ENCODE data around the gene PATL1. TPM values are rescaled to one million over a fixed set of nuclear protein-coding genes. Genes with fewer than 3 reads are reported as not detected.

The PATL1 gene
- total RNA-seq, 4 donors from 2014 or later: 19.0 to 29.9 (median 26.2) TPM

DNA sequence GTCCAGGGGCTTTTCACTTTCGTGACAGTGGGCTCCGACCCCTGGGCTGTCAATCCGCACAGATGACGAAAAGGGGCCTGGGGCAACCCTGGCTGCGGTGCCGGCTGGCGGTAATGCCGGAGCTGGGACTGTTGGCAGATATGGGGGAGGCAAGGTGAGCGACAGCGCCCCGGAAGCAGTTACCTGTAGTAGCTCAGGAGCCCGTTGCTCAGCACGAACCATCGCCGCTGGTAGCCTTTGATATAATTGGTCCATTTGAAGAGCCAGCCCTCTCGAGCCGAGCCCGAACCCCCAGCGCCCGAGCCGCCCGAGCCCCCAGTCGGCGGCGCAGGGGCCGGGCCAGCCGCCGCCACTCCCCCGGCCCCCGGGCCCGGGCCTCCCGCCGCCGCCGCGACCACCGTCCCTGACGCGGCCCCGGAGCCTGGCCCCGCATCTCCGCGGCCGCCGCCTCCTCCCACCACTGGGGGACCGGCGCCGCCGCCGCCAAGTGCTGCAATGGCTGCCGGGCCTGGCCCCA, 53.7 kb downstream of the PATL1 start:
- Histone ChIP-seq H3K27me3 (no peaks in the 10 kb centered on the region), H3K4me1 (peaks cover 48 to 50% of the 10 kb centered on the region in 2 donors), H3K27ac (peak overlapping the region; percentile 85 to 96 (median 92)), H3K4me3 (peak overlapping the region; percentile 72 to 88 (median 82)), H3K9me3 (no peaks in the 10 kb centered on the region), H3K36me3 (peaks cover 0 to 3% of the 10 kb centered on the region in 2 donors)
- peak; percentile 45 to 68 for DNase-seq
- no peak for TF ChIP-seq POLR2A (IDR thresholded peaks at IDR 0.05)
- TF ChIP-seq, protein P1, sequence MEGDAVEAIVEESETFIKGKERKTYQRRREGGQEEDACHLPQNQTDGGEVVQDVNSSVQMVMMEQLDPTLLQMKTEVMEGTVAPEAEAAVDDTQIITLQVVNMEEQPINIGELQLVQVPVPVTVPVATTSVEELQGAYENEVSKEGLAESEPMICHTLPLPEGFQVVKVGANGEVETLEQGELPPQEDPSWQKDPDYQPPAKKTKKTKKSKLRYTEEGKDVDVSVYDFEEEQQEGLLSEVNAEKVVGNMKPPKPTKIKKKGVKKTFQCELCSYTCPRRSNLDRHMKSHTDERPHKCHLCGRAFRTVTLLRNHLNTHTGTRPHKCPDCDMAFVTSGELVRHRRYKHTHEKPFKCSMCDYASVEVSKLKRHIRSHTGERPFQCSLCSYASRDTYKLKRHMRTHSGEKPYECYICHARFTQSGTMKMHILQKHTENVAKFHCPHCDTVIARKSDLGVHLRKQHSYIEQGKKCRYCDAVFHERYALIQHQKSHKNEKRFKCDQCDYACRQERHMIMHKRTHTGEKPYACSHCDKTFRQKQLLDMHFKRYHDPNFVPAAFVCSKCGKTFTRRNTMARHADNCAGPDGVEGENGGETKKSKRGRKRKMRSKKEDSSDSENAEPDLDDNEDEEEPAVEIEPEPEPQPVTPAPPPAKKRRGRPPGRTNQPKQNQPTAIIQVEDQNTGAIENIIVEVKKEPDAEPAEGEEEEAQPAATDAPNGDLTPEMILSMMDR (IDR thresholded peaks at IDR 0.05 in 4 of 5, conservative IDR thresholded peaks at IDR 0.05 in 1 of 5): peak in 1 of 5 experiments; percentile 14
- in situ Hi-C loops (cut with MboI; ENCODE audit: low sequenced_read_pairs in 4 of 4): loop anchor here in 2 of 4 donors (5.0 to 10.0 kb wide), 2 partner anchors 50 to 52 kb away; partner anchors contain the start of gene PATL1 (in 2 of the 2)
- intact Hi-C loops (cut with DNase I; ENCODE audit: low total_unique reads): loop anchor here (2.0 to 5.0 kb wide), 3 partner anchors 64 to 1903 kb away; partner anchors contain the start of genes LPXN, MED19, TMX2 and ZFP91
- peak in 1 of 2 donors; percentile 0 for ATAC-seq

DNA sequence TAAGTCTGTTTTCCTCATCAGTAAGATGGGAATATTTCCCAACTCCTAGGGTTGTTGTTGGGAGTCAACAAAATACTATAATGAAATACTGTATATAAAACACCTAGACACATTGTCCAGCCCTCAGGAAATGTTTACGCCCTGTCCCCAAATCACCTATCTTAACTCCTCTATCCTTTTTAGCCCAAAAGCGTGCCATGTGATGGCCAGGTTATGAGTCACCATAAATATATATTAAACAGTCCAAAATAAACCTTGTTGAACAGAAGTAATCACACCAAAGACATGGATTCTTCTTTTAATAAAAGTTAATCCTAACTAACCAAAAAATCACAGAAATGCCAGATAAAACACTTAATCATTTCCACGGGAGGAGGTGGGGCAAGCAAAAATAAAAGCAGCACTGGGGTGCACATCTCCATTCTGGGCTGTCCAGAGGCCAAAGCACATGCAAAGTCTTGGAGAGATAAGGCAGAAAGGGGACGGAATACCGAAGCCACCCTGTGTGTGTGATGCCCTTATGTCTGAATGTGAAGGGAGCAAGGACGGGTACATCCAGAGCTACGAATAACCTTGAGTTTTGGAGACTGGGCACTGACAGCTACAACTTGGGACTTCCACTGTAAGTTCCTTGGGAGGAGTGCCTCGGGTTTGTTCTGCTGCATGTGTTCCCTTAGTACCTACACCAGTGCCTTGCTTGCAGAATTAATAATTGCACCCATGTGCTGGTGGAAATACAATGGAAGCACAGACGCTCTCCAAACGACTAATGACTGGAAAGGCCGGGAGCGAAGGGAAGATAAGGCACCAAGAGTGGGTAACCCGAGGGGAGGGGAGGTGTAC, 54.3 kb downstream of the PATL1 start:
- ATAC-seq (no peak), DNase-seq (no peak)
- H3K36me3 ChIP-seq: peaks cover 0 to 9% of the 10 kb centered on the region in 2 donors
- in situ Hi-C loops (cut with MboI; ENCODE audit: low sequenced_read_pairs in 4 of 4) (loop anchor here in 2 of 4 donors (5.0 to 10.0 kb wide), 2 partner anchors 50 to 53 kb away; partner anchors contain the start of gene PATL1 (in 2 of the 2)), intact Hi-C loops (cut with DNase I; ENCODE audit: low total_unique reads) (loop anchor here (2.0 to 5.0 kb wide), 4 partner anchors 64 to 1902 kb away; partner anchors contain the start of genes LPXN, MED19, TMX2 and ZFP91)
- no peaks in the 10 kb centered on the region for H3K9me3 ChIP-seq
- peaks cover 55 to 57% of the 10 kb centered on the region in 2 donors for H3K4me1 ChIP-seq
- H3K27ac ChIP-seq: peak overlapping the region; percentile 85 to 96 (median 92)
- no peak for TF ChIP-seq POLR2A (IDR thresholded peaks at IDR 0.05)
- TF ChIP-seq, protein P1 (IDR thresholded peaks at IDR 0.05 in 4 of 5, conservative IDR thresholded peaks at IDR 0.05 in 1 of 5): no peak
- H3K27me3 ChIP-seq: no peaks in the 10 kb centered on the region
- peak overlapping the region; percentile 72 to 88 (median 82) for H3K4me3 ChIP-seq

DNA sequence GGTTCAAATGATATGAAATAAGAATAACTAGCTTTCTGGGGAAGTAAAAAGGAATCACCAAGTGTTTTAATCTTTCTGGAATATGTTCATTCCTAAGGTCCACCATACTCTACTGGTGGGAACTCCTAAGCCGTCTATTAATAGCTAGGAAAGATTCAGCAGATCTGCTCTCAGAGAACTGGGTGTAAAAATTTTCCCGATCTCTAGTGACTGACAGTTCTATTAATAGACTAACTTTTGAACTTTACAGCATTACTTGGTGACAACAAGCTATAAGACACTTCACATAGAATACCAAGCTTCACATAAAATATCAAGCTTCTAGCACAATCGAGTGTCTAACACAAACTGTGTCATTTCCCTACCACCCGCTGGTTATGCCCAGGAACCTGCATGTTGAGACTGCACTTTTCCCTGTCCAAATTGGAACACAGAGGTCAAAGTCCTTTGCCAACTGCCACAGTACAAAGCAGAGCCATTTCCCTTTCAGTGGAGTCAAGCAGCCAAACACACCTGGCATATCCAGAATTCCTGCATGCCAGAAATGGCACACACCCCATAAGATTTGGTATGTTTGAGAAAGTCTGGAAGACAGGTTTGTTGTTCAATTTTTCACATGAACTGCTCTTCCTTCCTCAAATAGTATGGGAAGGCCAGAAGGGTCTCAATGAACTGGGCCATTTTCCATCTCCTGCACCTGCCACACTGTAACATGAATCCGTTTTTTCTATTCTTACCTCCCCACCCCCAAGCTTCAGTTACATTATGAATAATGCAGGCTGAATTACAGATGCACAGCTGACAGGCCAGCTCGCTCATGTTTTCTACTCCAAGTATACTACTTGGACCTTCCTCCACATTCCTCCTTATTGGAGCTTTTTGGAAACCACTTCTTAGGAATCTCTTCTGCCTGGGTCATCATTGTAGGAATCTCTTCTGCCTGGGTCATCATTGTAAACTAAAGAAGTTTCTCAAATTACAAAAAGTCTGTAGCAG, 57.0 kb downstream of the PATL1 start:
- Histone ChIP-seq H3K27ac (peak overlapping the region; percentile 85 to 96 (median 92)), H3K36me3 (peaks cover 0 to 34% of the 10 kb centered on the region in 2 donors), H3K27me3 (no peaks in the 10 kb centered on the region), H3K4me1 (peaks cover 78% of the 10 kb centered on the region in 2 donors), H3K4me3 (peak overlapping the region; percentile 6 to 88 (median 78)), H3K9me3 (no peaks in the 10 kb centered on the region)
- in situ Hi-C loops (cut with MboI; ENCODE audit: low sequenced_read_pairs in 4 of 4) (loop anchor here in 1 of 4 donors (10.0 kb wide), 1 partner anchor 53 kb away; the partner anchor contains the start of gene PATL1), intact Hi-C loops (cut with DNase I; ENCODE audit: low total_unique reads) (loop anchor here (5.0 kb wide), 1 partner anchor 190 kb away; no protein-coding TSS in a partner anchor)
- TF ChIP-seq, protein P1 (IDR thresholded peaks at IDR 0.05 in 4 of 5, conservative IDR thresholded peaks at IDR 0.05 in 1 of 5): no peak
- peak in 1 of 2 donors; percentile 66 for TF ChIP-seq POLR2A (IDR thresholded peaks at IDR 0.05)
- peak; percentile 28 to 35 for ATAC-seq
- DNase-seq: peak; percentile 45 to 55

DNA sequence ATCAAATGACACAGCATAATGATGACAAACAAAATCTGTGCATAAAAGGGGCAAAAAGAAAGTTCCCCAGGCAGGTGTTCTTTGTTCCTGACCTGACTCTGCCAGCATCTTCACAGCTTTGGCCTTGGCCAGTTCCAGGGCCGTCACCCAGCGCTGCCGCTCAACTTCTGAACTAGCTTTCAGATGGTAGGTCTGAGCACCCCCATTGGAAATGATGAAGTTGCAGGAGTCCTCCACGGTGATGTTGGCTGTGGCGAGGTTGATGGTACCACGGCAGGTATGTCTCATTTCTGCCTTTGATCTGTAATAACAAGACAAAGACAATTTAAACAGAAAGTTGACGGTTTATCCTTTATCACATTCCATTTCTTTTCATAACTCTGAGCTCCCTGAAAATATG, 58.5 kb downstream of the PATL1 start:
- TF ChIP-seq, protein P1 (IDR thresholded peaks at IDR 0.05 in 4 of 5, conservative IDR thresholded peaks at IDR 0.05 in 1 of 5): no peak
- no peak for TF ChIP-seq POLR2A (IDR thresholded peaks at IDR 0.05)
- peaks cover 0 to 49% of the 10 kb centered on the region in 2 donors for H3K36me3 ChIP-seq
- H3K27ac ChIP-seq: peak overlapping the region; percentile 85 to 96 (median 92)
- intact Hi-C loops (cut with DNase I; ENCODE audit: low total_unique reads) (loop anchor here (5.0 kb wide), 1 partner anchor 192 kb away; no protein-coding TSS in a partner anchor), in situ Hi-C loops (cut with MboI; ENCODE audit: low sequenced_read_pairs in 4 of 4) (loop anchor here in 1 of 4 donors (10.0 kb wide), 1 partner anchor 55 kb away; the partner anchor contains the start of gene PATL1)
- DNase-seq (no peak), ATAC-seq (no peak)
- no peaks in the 10 kb centered on the region for H3K27me3 ChIP-seq
- peaks cover 89 to 90% of the 10 kb centered on the region in 2 donors for H3K4me1 ChIP-seq
- H3K4me3 ChIP-seq: no peak overlapping the region
- H3K9me3 ChIP-seq: no peaks in the 10 kb centered on the region
